Measurements from ENCODE around the gene ST7.
"Not testable (repeated sequence)": the region's sequence is repeated elsewhere in the genome, so short reads cannot be mapped to it uniquely, and the experiment has no call there.

ST7 gene

GRCh38 chr7:117010375-117011133, 57.3 kb downstream of the ST7 start:
- DNase-seq: peak in 1 of 2 experiments; percentile 8

- no peak for DNase-seq
Observed at GRCh38 chr7:117011419-117012260, 58.3 kb downstream of the ST7 start.

- no peak for DNase-seq
Observed at GRCh38 chr7:117012284-117012683, 59.0 kb downstream of the ST7 start.

- DNase-seq: no peak
Observed at GRCh38 chr7:117012696-117013095, 59.4 kb downstream of the ST7 start.

GRCh38 chr7:117014099-117014656, 60.9 kb downstream of the ST7 start:
- no peak for DNase-seq

- DNase-seq: peak in 1 of 2 experiments; percentile 13
Observed at GRCh38 chr7:117014673-117015133, 61.4 kb downstream of the ST7 start.

GRCh38 chr7:117015258-117016184, 62.2 kb downstream of the ST7 start:
- no peak for DNase-seq

GRCh38 chr7:117017017-117017451, 63.7 kb downstream of the ST7 start:
- no peak for DNase-seq

- DNase-seq: no peak
Observed at GRCh38 chr7:117017702-117018266, 64.5 kb downstream of the ST7 start.

GRCh38 chr7:117018713-117019112, 65.4 kb downstream of the ST7 start:
- no peak for DNase-seq

- DNase-seq: no peak
Observed at GRCh38 chr7:117019287-117019686, 66.0 kb downstream of the ST7 start.

GRCh38 chr7:117019786-117020590, 66.7 kb downstream of the ST7 start:
- DNase-seq: no peak

GRCh38 chr7:117020591-117020973, 67.3 kb downstream of the ST7 start:
- DNase-seq: no peak

GRCh38 chr7:117021366-117021765, 68.1 kb downstream of the ST7 start:
- DNase-seq: no peak

GRCh38 chr7:117021986-117022385, 68.7 kb downstream of the ST7 start:
- DNase-seq: no peak

GRCh38 chr7:117023325-117023854, 70.1 kb downstream of the ST7 start:
- no peak for DNase-seq

- DNase-seq: no peak
Observed at GRCh38 chr7:117024811-117025210, 71.5 kb downstream of the ST7 start.

- DNase-seq: no peak
Observed at GRCh38 chr7:117025891-117026290, 72.6 kb downstream of the ST7 start.

- DNase-seq: not testable (repeated sequence)
Observed at GRCh38 chr7:117030346-117030745, 77.0 kb downstream of the ST7 start.

- not testable (repeated sequence) for DNase-seq
Observed at GRCh38 chr7:117030793-117031192, 77.5 kb downstream of the ST7 start.

- no peak for DNase-seq
Observed at GRCh38 chr7:117032810-117033209, 79.5 kb downstream of the ST7 start.
